Stimulated activated CD8-positive, alpha-beta memory T cell treated with anti-CD3 and anti-CD28 coated beads, Interleukin-4, amount 100 ng/mL, for 4 hours (primary cell): ENCODE results near the gene CDH12.
"Not testable (repeated sequence)": the region's sequence is repeated elsewhere in the genome, so short reads cannot be mapped to it uniquely, and the experiment has no call there.

Experiments used
- DNase-seq, 2 donors: peaks; one replicate each; pipeline ENCODE4 v3.0.0-alpha.2; 2020; ENCODE audit warnings: low read depth in 2 of 2, low spot score in 1 of 2

The CDH12 gene

DNA sequence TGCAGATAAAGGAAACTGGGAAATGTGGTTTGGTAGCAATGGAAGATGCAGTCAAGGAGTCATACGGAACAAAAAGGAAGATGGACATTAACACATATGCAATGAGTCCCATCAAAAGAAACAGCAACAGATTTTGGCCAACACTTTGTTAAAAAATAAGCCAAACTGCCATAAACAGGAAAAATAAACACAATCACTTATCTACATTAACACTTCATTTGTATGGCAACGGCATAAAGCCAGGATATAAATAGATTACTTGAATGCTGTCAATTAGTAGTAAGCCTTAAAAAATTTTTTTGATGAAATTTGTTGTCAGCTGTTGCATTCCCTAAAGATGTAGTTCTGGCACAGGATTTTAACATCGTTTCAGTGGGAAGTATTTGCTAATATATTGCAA, 190.8 kb downstream of the CDH12 start:
- no peak for DNase-seq

DNA sequence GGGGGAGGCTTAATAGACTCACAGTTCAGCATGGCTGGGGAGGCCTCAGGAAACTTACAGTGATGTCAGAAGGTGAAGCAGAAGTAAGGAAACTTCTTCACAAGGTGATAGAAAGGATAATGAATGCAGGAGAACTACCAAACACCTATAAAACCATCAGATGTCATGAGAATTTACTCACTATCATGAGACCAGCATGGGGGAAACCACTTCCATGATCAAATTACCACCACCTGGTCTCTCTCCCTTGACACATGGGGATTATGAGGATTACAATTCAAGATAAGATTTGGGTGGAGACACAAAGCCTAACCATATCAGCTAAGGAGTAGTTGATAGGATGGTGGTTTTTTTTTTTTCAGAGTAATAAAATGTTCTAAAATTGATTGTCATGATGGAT, 201.8 kb downstream of the CDH12 start:
- no peak for DNase-seq

DNA sequence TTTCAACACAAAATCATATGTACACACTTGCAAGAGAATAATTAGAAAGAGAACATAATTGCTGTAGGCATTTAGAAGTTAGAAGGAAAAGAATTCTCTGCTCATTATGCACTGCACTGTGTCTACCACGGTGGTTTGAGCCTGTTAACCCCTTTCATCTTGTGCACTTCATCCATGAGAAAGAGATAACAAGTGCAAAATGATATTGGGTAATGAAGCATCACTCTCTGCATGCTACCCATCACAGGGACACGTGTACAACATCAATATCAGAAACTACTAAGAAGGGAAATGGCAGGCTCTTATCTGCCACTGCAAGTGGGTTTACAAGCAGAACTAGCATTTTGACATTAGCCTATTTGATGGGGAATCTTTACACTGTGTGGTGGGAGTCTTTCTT, 202.6 kb downstream of the CDH12 start:
- DNase-seq: no peak

DNA sequence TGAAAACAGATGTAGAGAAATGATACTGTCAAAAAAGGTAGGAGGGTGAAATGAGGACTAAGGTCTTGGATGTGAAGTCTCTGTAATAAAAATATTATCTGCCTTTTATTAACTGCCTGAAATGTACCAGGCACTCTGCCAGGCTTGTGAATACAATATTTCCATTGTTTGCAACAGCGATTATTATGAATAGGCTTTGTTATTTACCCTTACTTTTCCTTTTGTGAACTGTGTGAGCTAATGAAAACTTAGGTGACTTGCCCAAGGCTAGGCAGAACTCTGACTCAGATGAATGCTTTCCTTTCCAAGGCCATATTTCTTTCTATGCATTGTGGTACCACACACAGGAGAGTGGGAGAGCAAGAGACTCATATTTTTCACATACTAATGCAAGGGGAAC, 204.1 kb downstream of the CDH12 start:
- no peak for DNase-seq

DNA sequence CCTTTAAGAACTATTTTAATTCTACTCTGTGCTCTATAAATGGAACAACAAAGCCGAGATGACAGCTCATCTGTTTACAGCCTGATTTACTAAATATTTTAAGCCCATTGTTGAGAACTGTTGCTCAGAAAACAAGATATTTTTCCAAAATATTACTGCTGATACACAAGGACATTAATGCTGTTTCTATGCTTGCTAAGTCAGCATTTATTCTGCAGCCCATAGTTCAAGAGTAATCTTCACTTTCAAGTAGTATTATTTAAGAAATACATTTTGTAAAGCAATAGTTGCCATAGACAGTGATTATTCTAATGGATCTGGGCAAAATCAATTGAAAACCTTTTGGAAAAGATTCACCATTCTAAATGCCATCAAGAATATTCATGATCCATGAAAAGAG, 208.3 kb downstream of the CDH12 start:
- no peak for DNase-seq

DNA sequence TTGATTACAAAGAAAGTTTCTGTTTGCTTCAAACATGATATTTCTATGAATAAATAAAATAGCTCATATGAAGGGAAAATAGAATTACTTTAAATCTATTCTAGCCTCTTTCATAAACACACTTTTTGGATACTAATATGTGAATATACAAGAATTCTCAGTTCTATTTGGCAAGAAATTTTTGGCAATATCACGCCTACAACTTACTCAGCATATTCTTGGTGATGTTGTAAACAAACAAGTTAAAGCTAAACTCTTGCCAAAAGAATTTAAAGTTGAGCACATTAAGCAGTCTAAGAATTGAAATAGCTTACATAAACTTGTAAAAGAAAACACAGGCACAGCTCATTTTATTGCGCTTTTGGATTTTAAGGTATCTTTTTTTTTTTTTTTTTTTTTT, 209.8 kb downstream of the CDH12 start:
- DNase-seq: no peak

DNA sequence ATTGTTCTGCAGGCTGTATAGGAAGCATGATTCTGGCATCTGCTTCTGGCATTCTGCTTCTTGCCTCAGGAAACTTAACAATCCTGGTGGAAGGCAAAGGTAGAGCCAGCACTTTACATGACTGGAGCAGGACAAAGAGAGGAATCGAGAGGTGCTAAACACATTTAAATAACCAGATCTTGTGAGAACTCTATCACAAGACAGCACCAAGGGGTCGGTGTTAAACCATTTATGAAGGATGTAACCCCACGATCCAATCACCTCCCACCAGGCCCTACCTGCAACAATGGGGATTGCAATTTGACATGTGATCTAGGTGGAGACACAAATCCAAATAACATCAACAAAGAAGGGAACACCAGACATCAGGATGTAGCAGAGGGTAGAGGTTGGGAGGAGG, 221.5 kb downstream of the CDH12 start:
- DNase-seq: no peak

DNA sequence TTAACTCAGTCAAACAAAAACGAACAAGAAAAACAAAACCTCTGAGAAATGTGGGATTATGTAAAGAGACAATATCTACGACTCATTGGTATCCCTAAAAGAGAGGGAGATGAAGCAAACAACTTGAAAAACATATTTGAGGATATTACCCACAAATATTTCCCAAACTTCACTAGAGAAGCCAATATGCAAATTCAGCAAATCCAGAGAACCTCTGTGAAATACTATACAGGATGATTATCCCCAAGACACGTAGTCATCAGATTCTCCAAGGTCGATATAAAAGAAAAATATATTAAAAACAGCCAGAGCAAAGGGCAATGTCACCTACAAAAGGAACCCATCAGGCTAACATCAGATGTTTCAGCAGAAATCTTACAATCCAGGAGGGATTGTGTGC, 226.1 kb downstream of the CDH12 start:
- no peak for DNase-seq

DNA sequence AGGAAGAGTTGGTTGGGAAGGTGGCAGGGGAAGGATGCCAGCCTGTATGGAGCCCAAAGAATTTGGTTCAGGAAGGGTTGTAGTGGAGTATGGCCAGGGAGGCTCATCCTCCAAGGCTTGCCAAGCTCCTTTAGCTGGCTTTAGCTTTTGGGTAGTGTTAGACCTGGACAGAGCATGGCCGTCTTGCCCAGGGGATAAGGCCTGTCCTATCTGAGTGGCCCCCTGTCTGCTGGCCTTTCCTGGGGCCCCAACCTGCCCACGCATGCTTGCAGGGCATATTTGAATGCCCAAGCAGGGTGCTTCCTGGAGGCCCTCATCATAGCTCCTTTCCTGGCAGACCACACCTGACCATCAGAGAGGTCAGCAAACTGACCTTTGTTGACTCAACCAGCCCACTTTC, 227.7 kb downstream of the CDH12 start:
- DNase-seq: no peak

DNA sequence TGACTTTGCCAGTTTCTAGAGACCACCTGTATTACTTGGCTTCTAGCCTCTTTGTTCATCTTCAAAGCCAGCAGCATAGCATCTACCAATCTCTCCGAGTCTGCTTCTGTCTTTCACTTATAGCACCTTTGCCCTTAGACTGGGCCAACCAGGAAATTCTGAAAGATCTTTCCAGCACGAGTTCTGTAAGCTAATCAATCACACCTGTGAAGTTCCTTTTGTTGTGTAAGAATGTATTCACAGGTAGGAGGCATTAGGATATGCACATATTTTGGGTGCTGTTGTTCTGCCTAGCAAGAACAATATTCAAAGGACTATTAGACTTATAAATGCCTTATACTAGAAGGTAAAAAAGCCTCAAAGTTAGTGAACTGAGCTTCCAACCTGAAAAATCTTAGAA, 232.1 kb downstream of the CDH12 start:
- DNase-seq: no peak

DNA sequence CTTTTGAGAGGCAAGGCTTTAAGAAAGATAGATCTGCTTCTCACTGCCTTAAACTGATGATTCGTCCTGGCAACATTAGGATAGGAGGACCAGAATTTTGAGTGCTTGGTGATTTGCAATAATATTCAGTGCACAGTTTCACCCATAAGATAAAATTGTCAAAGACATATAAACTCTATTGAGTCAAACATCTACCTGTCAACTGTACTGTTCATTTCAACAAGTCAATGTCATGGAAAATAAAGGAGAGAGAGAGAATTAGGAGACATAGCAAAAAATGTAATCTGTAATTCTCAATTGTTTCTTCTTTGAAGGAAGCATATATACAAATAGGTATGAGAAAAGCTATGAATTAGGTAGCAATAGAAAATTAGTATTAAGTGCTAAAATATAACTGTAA, 237.2 kb downstream of the CDH12 start:
- DNase-seq: no peak

DNA sequence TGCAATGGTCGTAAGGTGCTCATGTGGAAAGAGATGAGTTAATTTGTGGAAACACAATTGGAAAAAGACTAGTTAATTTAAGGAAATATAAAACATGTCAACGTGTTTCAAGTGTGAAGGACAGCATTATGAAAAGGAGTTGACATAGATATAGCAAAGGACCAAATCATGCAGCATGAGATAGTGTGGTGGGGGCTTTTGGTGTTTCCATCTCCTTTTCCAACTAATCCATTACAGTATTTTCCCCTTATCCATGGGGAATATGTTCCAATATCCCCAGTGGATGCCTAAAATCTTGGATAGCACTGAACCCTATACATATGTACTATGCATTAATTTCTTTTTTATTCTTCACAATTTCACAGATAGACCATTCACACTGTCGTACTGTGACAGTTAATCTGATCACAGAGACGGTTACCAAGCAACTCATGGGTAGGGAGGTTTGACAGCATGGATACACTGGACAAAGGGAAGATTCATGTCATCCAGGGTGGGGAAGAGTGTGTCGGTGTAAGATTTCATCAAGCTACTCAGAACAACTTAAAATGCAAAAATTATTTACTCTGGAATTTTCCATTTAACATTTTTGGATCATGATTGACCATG, 238.6 kb downstream of the CDH12 start:
- no peak for DNase-seq

DNA sequence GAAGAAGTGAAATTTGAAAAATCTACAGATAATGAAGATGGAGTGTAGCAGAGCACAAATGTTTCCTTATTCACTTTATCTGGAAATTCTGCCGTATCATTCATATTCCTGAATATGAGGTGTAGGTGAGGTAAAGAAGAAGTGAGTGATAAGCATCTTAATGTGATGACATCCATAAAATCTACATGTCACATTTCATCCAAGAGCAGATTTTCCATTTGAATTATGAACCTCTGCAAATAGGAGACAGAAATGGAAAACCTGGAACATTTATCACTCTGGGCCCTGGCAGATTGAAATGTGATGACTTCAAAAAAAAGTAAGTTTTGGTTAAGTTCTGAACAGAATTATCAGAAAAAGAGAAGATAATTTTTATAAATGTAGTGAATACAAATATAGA, 240.2 kb downstream of the CDH12 start:
- no peak for DNase-seq

DNA sequence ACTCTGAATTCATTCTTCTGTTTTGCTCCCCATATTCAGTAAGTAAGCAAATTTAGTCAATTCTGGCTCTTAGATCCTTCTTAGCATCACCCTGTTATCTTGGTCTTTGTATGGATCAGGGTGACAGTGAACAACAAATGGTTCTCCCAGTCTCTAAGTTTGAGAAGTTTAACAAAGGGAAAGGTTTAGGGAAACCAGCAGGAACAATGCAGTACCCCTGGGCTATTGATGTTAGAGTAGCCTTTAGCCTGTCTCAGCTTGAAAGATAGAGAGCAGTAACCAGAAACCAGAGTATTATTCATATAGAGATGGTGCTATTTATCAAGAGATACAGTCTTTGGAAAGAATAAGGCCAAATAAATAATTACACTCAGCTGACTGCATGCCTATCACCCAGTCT, 241.8 kb downstream of the CDH12 start:
- DNase-seq: no peak

DNA sequence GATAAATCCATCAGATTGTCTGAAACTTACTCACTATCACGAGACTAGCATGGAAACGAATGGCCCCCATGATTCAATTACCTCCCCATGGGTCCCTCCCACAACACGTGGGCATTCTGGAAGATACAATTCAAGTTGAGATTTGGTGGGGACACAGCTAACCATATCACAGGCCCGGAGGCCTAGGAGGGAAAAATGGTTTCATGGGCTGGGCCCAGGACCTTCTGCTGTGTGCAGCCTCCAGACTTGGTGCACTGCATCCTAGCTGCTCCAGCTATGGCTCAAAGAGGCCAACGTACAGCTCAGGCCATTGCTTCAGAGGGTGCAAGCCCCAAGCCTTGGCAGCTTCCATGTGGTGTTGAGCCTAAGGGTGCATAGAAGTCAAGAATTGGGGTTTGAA, 245.6 kb downstream of the CDH12 start:
- DNase-seq: not testable (repeated sequence)

DNA sequence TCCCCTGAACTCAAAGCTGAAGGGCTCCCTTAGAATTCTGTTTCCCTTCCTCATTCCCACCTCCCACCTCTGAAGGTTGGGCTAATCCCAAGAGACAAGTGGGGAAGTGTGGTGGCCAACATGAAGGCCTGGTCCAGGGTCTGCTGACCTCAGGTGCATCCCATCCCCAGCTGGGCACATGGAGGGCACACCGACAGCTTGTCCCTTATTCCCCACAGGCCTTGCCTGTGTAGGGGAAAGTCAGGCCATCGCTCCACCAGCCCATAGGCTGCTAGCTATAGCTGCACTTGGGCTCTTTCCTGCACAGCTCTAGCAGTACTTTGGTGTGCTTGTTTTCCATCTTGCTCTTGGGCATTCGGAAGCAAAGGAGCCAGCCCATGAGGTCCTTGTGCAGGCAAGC, 247.7 kb downstream of the CDH12 start:
- DNase-seq: no peak

DNA sequence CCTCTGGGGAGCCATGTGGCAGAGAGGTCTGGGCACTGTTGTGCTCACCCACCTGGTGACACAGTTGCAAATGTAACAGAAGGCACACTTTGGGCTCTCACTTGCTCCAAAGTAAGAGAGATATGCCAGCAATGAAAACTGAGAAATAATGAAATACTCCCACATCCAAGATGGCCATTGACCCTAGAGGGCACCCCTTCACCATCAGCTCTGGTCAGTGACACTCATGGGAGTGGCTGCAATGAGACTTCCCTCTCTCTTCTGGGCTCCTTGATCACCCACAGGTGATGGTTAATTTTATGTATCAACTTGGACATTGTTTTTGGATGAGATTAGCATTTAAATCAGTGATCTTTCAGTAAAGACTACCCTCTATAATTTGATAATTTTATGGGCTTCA, 248.4 kb downstream of the CDH12 start:
- DNase-seq: no peak

DNA sequence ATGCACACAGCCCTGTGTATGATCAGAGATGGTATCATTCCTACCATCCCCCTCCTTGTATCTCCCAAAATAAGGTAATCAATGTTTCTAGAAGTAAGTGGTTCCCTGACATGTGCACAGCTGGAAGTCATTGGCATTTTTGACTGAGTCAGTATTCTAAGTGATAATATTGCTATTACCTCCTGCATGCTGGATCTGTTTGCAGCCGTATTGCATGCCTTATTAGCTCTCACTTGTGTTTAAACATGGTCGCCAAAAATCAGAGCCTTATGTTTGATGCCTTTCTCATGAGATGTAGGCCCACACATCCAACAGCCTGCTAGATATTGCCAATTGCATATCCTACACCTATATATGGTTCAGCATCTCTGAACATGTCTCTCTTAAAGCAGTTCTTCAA, 254.3 kb downstream of the CDH12 start:
- DNase-seq: no peak

DNA sequence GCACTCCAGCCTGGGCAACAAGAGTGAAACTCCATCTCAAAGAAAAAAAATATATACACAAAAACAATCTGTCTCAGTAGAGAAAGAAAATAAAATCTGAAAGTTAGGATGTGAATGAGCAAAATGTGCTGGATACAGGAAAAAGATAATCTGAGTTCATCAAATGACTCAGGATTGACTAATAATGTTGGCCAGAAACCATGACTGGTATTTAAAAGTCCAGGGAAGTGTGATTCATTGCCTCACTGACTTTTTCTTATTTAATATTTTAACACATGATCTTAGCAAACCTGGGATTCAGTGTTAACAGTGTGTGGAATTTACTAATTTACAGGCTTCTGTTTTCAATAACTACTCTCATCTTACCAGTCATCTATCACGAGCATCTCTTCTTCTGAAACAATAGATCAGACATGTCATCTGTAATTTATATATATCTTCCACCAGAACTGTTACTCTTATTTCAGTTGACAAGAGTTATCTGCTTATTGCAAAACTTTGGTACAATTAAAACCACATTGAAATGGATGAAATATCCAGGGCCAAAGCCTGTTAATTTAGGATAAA, 256.7 kb downstream of the CDH12 start:
- DNase-seq: no peak

DNA sequence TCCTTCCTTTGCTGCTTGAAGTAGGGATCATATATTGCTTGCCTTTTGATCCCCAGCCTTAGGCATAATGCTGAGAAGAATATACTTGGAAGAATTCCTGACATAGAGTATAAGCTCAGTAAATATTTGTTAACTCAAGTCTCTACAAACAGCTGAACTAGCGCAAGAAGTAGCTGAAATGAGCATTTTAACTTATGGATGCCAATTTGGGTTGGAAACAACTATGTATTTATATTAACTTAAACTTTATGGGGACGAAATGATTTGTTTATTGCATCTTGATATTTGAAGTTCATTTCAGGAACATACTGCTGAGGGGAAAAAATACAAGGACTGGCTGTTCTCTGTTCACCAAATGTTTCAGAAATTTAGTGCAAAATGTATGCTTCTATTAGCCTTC, 258.7 kb downstream of the CDH12 start:
- DNase-seq: no peak

DNA sequence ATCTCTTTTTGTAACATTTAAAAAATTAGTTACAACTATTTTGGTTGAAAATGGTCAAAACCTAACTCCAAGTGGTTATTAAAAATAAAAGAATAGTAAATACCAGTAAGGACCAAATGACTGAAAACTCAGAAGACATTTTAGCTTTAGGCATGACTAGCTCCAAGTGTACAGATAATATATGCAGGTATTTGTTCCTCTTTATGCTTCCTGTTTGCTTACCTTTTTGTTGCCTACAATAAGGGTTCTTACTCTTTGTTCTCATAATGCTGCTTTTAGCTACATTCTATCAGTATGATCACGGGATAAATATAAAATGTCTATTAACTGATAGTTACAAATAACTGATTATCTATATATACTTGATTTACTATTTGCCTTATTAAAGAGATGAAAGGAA, 259.6 kb downstream of the CDH12 start:
- DNase-seq: no peak

DNA sequence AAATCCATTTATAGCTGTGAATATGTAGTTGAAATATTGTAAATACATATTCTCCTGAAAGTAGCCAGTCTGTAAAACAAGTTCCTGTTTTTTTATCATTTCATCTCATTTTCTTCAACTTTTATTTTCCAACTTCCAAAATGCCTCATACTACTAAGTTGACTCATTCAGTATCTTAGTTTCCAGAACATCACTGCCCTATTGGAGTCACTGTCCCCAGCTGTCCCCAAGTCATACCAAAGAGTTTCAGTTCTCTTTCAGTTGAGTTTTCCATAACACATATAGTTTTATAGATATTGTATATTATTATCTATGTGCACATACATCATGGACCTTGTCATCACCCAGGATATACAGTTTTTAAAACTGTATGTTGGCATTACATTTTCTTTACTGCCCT, 261.7 kb downstream of the CDH12 start:
- no peak for DNase-seq

DNA sequence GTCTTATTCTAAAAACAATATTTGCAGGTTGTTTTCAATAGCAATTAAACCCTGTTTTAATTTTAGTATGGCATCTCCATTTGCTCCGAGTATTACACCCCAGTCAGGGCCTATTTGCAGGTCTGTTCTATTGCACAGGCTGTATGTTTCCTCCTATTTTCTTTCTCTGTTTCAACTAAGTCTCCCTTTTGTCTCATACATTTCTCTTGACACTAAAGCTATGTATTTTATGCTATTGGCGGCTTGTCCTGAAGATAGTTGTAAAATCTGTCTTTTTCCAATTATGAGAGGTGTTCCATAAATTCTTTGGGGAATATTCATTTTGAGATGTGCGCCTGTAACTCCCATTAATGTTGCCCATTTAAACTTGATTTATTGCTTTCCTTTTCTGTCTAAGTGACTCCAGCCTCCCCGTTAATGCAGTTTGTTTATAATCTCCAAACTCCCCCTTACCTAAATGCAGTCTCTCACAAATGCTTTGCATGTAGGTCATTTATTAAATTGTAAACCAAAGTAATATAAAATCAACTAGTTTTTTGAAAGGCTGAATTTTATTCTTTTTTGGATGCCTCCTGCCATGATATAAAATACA, 262.4 kb downstream of the CDH12 start:
- no peak for DNase-seq
